ENCODE data around the gene TCF7L1.

TCF7L1 gene

DNA sequence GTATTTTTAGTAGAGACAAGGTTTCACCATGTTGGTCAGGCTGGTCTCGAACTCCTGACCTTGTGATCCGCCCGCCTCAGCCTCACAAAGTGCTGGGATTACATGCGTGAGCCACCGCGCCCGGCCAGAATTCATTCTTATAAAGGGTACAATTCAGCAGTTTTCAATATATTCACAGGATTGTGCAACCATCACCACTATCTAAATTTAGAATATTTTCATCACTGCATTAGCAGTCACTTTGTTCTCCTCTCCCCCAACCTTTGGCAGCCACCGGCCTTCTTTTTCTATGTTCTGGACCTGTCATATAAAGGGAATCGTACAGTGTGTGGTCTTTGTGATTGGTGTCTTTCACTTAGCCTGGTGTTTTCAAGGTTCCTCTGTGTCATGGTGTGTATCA lies 40.7 kb downstream of the TCF7L1 start:
- no peaks in the 10 kb centered on the region for H3K79me2 ChIP-seq (ENCODE audit: insufficient read depth, low read length)
- H3K4me3 ChIP-seq (ENCODE audit: low read length, poor library complexity, severe bottlenecking), result no peak overlapping the region
- no peaks in the 10 kb centered on the region for H3K9me2 ChIP-seq (replicated peaks; ENCODE audit: low read depth, low read length)

DNA sequence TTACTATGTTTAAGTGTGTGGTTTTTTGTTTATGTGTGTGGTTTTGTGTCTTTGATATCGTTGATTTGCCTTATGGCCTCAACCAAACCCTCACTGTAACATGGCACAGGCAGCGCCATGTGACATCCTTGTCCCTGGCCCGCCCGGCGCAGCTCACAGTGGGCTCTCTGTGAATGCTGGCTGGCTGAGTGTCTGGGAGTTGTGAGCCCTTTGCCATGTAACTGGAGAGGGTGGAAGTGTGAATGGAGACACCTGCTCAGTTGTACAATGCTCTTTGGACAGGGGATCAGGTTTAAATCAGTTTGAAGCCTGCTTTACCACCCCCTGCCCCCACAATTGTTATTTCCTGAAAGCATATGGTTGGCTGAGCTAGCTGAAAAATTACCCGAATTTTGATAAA lies 41.8 kb downstream of the TCF7L1 start:
- no peaks in the 10 kb centered on the region for H3F3A ChIP-seq (ENCODE audit: low read depth)
- H3K27me3 ChIP-seq (ENCODE audit: insufficient read depth, low read length, poor library complexity, severe bottlenecking), result no peaks in the 10 kb centered on the region
- no peaks in the 10 kb centered on the region for H3K4me1 ChIP-seq (ENCODE audit: insufficient read depth, low read length, poor library complexity, severe bottlenecking)
- no peaks in the 10 kb centered on the region for H3K79me2 ChIP-seq (ENCODE audit: insufficient read depth, low read length)
- H3K9me2 ChIP-seq (replicated peaks; ENCODE audit: low read depth, low read length), result no peaks in the 10 kb centered on the region
- TF ChIP-seq, protein P1, sequence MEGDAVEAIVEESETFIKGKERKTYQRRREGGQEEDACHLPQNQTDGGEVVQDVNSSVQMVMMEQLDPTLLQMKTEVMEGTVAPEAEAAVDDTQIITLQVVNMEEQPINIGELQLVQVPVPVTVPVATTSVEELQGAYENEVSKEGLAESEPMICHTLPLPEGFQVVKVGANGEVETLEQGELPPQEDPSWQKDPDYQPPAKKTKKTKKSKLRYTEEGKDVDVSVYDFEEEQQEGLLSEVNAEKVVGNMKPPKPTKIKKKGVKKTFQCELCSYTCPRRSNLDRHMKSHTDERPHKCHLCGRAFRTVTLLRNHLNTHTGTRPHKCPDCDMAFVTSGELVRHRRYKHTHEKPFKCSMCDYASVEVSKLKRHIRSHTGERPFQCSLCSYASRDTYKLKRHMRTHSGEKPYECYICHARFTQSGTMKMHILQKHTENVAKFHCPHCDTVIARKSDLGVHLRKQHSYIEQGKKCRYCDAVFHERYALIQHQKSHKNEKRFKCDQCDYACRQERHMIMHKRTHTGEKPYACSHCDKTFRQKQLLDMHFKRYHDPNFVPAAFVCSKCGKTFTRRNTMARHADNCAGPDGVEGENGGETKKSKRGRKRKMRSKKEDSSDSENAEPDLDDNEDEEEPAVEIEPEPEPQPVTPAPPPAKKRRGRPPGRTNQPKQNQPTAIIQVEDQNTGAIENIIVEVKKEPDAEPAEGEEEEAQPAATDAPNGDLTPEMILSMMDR (conservative IDR thresholded peaks at IDR 0.05; ENCODE audit: low read length), result no peak
- TF ChIP-seq EZH2phosphoT487 (IDR thresholded peaks at IDR 0.05; ENCODE audit: borderline replicate concordance), result no peak
- H3K9me3 ChIP-seq (ENCODE audit: insufficient read depth, low read depth, low read length), result no peaks in the 10 kb centered on the region
- no peak overlapping the region for H3K4me3 ChIP-seq (ENCODE audit: low read length, poor library complexity, severe bottlenecking)
- H3K4me2 ChIP-seq (ENCODE audit: low read depth, low read length, poor library complexity, severe bottlenecking), result no peak overlapping the region
- no peaks in the 10 kb centered on the region for H3K36me3 ChIP-seq (ENCODE audit: insufficient read depth, low read length)
- no peak overlapping the region for H3K9ac ChIP-seq (ENCODE audit: low read depth, low read length, poor library complexity, severe bottlenecking)
- H4K20me1 ChIP-seq (ENCODE audit: insufficient read depth, low read length, poor library complexity, severe bottlenecking), result no peaks in the 10 kb centered on the region
- H2AFZ ChIP-seq (ENCODE audit: low read length), result no peak overlapping the region

More for the DNA sequence above, 40.7 kb downstream of the TCF7L1 start:
- no peaks in the 10 kb centered on the region for H3K27me3 ChIP-seq (ENCODE audit: insufficient read depth, low read length, poor library complexity, severe bottlenecking)
- H3K4me2 ChIP-seq (ENCODE audit: low read depth, low read length, poor library complexity, severe bottlenecking), result no peak overlapping the region
- no peaks in the 10 kb centered on the region for H3K4me1 ChIP-seq (ENCODE audit: insufficient read depth, low read length, poor library complexity, severe bottlenecking)
- no peak overlapping the region for H2AFZ ChIP-seq (ENCODE audit: low read length)
- H3K36me3 ChIP-seq (ENCODE audit: insufficient read depth, low read length), result no peaks in the 10 kb centered on the region
- H4K20me1 ChIP-seq (ENCODE audit: insufficient read depth, low read length, poor library complexity, severe bottlenecking), result no peaks in the 10 kb centered on the region
- TF ChIP-seq EZH2phosphoT487 (IDR thresholded peaks at IDR 0.05; ENCODE audit: borderline replicate concordance), result no peak
- TF ChIP-seq, protein P1 (conservative IDR thresholded peaks at IDR 0.05; ENCODE audit: low read length), result no peak
- no peaks in the 10 kb centered on the region for H3F3A ChIP-seq (ENCODE audit: low read depth)
- H3K9ac ChIP-seq (ENCODE audit: low read depth, low read length, poor library complexity, severe bottlenecking), result no peak overlapping the region
- H3K9me3 ChIP-seq (ENCODE audit: insufficient read depth, low read depth, low read length), result no peaks in the 10 kb centered on the region

DNA sequence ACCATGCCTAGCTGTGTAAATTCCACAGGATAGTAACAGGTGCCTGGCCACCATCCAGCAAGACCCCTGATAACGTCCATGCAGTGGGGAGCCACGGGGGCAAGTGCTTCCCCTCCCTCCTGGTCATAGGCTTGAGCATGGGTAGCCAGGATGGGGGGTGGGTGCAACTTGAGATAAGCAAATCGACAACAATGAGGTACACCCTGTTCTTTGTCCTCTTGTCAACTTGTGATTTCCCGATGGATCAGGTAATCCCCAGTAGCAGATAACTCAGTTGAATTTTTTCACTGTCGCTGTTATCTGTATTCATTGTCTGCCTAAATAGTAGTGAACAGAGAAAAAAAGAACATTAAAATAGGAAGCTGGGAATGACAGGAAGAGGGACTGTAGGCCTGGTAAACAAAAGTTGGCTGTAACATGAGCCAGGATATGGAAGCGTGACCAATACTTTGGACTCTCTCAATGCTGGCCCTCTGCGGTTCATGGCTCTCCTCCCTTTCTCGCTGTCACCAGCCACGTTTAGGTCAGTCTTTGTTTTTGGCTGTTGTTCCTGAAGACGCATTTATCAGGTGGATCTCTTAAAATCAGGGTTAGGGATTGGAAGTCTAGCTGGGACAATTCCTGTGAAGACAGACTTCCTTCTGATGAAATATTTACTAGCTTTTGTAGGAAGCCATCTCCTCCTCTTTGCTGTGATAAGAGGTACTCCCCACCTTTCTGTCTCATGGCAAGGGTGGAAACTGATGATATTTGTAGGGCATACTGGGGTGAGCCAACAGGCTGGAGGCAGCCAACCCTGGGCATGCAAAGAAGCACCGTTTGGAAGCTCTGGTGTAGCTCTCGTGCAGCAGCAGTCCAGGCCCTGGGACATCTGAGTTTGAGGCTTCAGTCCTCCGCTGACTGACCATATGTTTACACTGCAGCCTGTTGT lies 42.4 kb downstream of the TCF7L1 start:
- Histone ChIP-seq H3F3A (ENCODE audit: low read depth) (no peaks in the 10 kb centered on the region), H3K4me2 (ENCODE audit: low read depth, low read length, poor library complexity, severe bottlenecking) (no peak overlapping the region), H3K27me3 (ENCODE audit: insufficient read depth, low read length, poor library complexity, severe bottlenecking) (no peaks in the 10 kb centered on the region), H3K9me2 (replicated peaks; ENCODE audit: low read depth, low read length) (no peaks in the 10 kb centered on the region), H3K4me1 (ENCODE audit: insufficient read depth, low read length, poor library complexity, severe bottlenecking) (no peaks in the 10 kb centered on the region), H3K9me3 (ENCODE audit: insufficient read depth, low read depth, low read length) (no peaks in the 10 kb centered on the region), H3K9ac (ENCODE audit: low read depth, low read length, poor library complexity, severe bottlenecking) (no peak overlapping the region), H3K4me3 (ENCODE audit: low read length, poor library complexity, severe bottlenecking) (no peak overlapping the region), H2AFZ (ENCODE audit: low read length) (no peak overlapping the region), H3K79me2 (ENCODE audit: insufficient read depth, low read length) (no peaks in the 10 kb centered on the region), H3K36me3 (ENCODE audit: insufficient read depth, low read length) (no peaks in the 10 kb centered on the region), H4K20me1 (ENCODE audit: insufficient read depth, low read length, poor library complexity, severe bottlenecking) (no peaks in the 10 kb centered on the region)
- TF ChIP-seq, protein P1 (conservative IDR thresholded peaks at IDR 0.05; ENCODE audit: low read length), result no peak
- no peak for TF ChIP-seq EZH2phosphoT487 (IDR thresholded peaks at IDR 0.05; ENCODE audit: borderline replicate concordance)
